Measurements from ENCODE around the gene NT5C3B.

NT5C3B gene

DNA sequence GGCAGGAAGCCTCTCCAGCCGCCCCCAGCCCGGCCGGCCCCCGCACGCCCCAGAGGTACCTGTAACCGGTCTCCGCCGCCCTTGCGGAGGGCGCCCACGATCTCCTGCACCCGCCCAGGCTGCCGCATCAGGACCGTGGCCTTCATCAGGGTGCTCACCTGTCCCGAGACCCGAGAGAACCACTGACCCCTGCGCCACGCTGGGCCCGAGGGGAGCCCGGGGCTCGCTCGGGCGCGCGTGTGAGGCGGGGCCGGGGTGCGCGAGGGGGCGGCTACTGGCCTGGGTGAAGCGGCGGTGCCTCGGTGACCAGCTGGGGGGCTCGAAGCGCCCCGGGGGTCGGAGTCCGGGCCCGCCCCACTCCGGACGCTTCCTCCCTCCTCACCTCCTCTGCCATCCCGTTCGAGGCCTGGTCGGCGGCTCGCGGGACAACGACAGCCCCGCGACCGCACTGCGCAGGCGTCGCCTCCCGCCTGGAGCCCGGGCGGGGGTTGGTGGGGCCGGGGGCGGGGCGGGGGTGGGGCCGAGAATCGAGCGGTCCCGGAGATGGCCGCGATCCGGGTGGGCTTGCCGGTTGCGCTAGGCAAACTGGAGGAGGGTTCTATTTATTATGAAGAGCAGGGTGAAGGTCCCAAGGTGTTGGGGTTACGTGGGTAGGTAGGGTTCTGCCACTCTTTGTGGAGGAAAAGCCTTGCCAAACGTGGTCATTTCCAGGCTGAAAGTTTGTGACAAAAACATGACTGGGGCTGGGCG is at the start of gene NT5C3B:
NT5C3B (minus strand) TSS at position 433 of the 750 bp plus-strand sequence; CDS start at position 394, 39 bp downstream.
- Histone ChIP-seq H3K79me2 (ENCODE audit: low read length) (no peaks in the 10 kb centered on the region), H3K4me2 (ENCODE audit: low read depth, low read length) (peak within 1 kb of the TSS; percentile 82), H3F3A (ENCODE audit: insufficient read depth, low read length) (no peaks in the 10 kb centered on the region), H3K9me3 (replicated peaks; ENCODE audit: insufficient read depth, low read length) (no peaks in the 10 kb centered on the region), H3K36me3 (replicated peaks; ENCODE audit: insufficient read depth, low read length) (no peaks in the 10 kb centered on the region), H3K9ac (ENCODE audit: low read length) (peak within 1 kb of the TSS; percentile 79), H3K4me1 (ENCODE audit: low read length) (peaks cover 6% of the 10 kb centered on the region; the same call in 1 of the 2 replicates), H3K4me3 (ENCODE audit: low read length) (peak within 1 kb of the TSS; percentile 87), H2AFZ (ENCODE audit: low read length) (peak within 1 kb of the TSS; percentile 79), H4K20me1 (ENCODE audit: insufficient read depth, low read length) (no peaks in the 10 kb centered on the region), H3K9me2 (replicated peaks; ENCODE audit: insufficient read depth, low read length) (no peaks in the 10 kb centered on the region), H3K27me3 (replicated peaks; ENCODE audit: insufficient read depth, low read length) (no peaks in the 10 kb centered on the region), H3K27ac (ENCODE audit: low read length) (no peak within 1 kb of the TSS)
- peak; percentile 52 for DNase-seq
- TF ChIP-seq, protein P1, sequence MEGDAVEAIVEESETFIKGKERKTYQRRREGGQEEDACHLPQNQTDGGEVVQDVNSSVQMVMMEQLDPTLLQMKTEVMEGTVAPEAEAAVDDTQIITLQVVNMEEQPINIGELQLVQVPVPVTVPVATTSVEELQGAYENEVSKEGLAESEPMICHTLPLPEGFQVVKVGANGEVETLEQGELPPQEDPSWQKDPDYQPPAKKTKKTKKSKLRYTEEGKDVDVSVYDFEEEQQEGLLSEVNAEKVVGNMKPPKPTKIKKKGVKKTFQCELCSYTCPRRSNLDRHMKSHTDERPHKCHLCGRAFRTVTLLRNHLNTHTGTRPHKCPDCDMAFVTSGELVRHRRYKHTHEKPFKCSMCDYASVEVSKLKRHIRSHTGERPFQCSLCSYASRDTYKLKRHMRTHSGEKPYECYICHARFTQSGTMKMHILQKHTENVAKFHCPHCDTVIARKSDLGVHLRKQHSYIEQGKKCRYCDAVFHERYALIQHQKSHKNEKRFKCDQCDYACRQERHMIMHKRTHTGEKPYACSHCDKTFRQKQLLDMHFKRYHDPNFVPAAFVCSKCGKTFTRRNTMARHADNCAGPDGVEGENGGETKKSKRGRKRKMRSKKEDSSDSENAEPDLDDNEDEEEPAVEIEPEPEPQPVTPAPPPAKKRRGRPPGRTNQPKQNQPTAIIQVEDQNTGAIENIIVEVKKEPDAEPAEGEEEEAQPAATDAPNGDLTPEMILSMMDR (IDR thresholded peaks at IDR 0.05; ENCODE audit: low read length): no peak
- no peak for TF ChIP-seq EZH2 (optimal IDR thresholded peaks at IDR 0.05; ENCODE audit: low read depth, low read length)
- no peak for TF ChIP-seq EZH2phosphoT487 (IDR thresholded peaks at IDR 0.05; ENCODE audit: low read length)

DNA sequence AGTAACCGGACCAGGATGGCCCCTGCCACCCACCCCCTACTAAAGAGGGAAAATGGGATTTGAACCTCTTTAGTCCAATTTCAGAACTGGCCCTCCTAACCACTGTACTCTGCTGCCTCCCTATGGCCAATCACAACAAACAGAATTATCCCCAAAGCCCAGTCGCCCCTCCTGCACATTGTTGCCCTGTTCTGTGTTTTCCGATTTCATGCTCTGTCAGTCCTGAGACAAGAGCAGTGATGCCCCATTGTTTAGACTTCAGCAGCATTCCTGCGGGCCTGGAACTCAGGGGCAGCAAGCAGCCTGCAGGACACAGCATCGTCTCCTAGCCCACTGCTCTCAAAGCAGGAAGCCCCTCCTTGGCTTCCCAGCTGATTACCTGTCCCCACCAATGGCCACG is 49.7 kb upstream of the NT5C3B start:
- no peaks in the 10 kb centered on the region for H3K9me2 ChIP-seq (replicated peaks; ENCODE audit: insufficient read depth, low read length)
- H2AFZ ChIP-seq (ENCODE audit: low read length): no peak overlapping the region
- H3K4me1 ChIP-seq (ENCODE audit: low read length): no peaks in the 10 kb centered on the region
- no peaks in the 10 kb centered on the region for H3K27me3 ChIP-seq (replicated peaks; ENCODE audit: insufficient read depth, low read length)
- H3K36me3 ChIP-seq (replicated peaks; ENCODE audit: insufficient read depth, low read length): peaks cover 12% of the 10 kb centered on the region
- DNase-seq: no peak
- no peaks in the 10 kb centered on the region for H3K79me2 ChIP-seq (ENCODE audit: low read length)
- no peaks in the 10 kb centered on the region for H3F3A ChIP-seq (ENCODE audit: insufficient read depth, low read length)
- H4K20me1 ChIP-seq (ENCODE audit: insufficient read depth, low read length): no peaks in the 10 kb centered on the region
- no peak for TF ChIP-seq EZH2 (optimal IDR thresholded peaks at IDR 0.05; ENCODE audit: low read depth, low read length)
- TF ChIP-seq EZH2phosphoT487 (IDR thresholded peaks at IDR 0.05; ENCODE audit: low read length): no peak
- TF ChIP-seq, protein P1 (IDR thresholded peaks at IDR 0.05; ENCODE audit: low read length): peak; percentile 31
- no peak overlapping the region for H3K4me2 ChIP-seq (ENCODE audit: low read depth, low read length)
- H3K9me3 ChIP-seq (replicated peaks; ENCODE audit: insufficient read depth, low read length): no peaks in the 10 kb centered on the region
- no peak overlapping the region for H3K9ac ChIP-seq (ENCODE audit: low read length)
- H3K4me3 ChIP-seq (ENCODE audit: low read length): no peak overlapping the region
- H3K27ac ChIP-seq (ENCODE audit: low read length): no peak overlapping the region

DNA sequence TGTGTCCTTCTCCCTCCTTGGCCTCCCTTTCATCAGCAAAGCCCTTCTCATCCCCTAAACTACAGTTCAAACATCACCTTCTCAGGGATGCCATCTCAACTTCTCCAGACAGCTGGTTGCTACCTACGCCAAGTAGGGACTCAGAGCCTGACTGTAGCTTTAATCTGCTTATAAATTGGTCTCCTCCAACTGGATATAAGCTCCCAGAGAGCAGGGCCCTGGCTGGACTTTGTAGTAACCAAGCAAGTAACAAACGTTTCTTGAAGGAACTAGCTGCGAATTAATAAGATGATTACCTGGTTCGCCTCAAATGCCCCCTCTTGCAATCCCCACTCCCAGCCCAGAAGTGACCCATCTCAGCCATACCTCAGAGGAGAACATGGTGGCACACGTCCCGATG is 46.7 kb upstream of the NT5C3B start:
- H3K4me3 ChIP-seq (ENCODE audit: low read length): no peak overlapping the region
- no peak overlapping the region for H3K4me2 ChIP-seq (ENCODE audit: low read depth, low read length)
- DNase-seq: no peak
- no peaks in the 10 kb centered on the region for H3K79me2 ChIP-seq (ENCODE audit: low read length)
- H2AFZ ChIP-seq (ENCODE audit: low read length): no peak overlapping the region
- no peaks in the 10 kb centered on the region for H3K9me3 ChIP-seq (replicated peaks; ENCODE audit: insufficient read depth, low read length)
- no peaks in the 10 kb centered on the region for H4K20me1 ChIP-seq (ENCODE audit: insufficient read depth, low read length)
- H3K9me2 ChIP-seq (replicated peaks; ENCODE audit: insufficient read depth, low read length): no peaks in the 10 kb centered on the region
- H3K27me3 ChIP-seq (replicated peaks; ENCODE audit: insufficient read depth, low read length): no peaks in the 10 kb centered on the region
- H3F3A ChIP-seq (ENCODE audit: insufficient read depth, low read length): no peaks in the 10 kb centered on the region
- TF ChIP-seq, protein P1 (IDR thresholded peaks at IDR 0.05; ENCODE audit: low read length): no peak
- TF ChIP-seq EZH2phosphoT487 (IDR thresholded peaks at IDR 0.05; ENCODE audit: low read length): no peak
- no peak for TF ChIP-seq EZH2 (optimal IDR thresholded peaks at IDR 0.05; ENCODE audit: low read depth, low read length)
- no peak overlapping the region for H3K27ac ChIP-seq (ENCODE audit: low read length)
- no peak overlapping the region for H3K9ac ChIP-seq (ENCODE audit: low read length)
- H3K4me1 ChIP-seq (ENCODE audit: low read length): no peaks in the 10 kb centered on the region
- peaks cover 21% of the 10 kb centered on the region for H3K36me3 ChIP-seq (replicated peaks; ENCODE audit: insufficient read depth, low read length)
